Stomach (tissue), 9 donors: Measurements from ENCODE around the gene C16orf96. TPM values are rescaled to one million over a fixed set of nuclear protein-coding genes. Genes with fewer than 3 reads are reported as not detected.
A peak's percentile ranks its signal among the peaks of the same experiment; 100 is the strongest.

Experiments used
- DNase-seq, 2 donors: peaks; one replicate each; pipeline versions ENCODE4 v3.0.0 to v3.0.0-alpha.2; 2013 to 2019
- H3K27ac ChIP-seq, 5 donors: fragments of 200-600 bp in 4 of 5; sonication (generic) in 4 of 5; one replicate each; pipeline ENCODE4 v1.5.1; 2013 to 2019; ENCODE audit warnings: mild to moderate bottlenecking in 1 of 5, moderate library complexity in 1 of 5
- H3K27me3 ChIP-seq, 3 donors: fragments of 200-600 bp; sonication (generic); one replicate each; pipeline ENCODE4 v1.5.1; 2017 to 2019; ENCODE audit warnings: mixed run types in 1 of 3
- H3K36me3 ChIP-seq, 4 donors: fragments of 200-600 bp; sonication (generic); 1 replicate in 3 of 4; 2 replicates in 1 of 4; pipeline ENCODE4 v1.5.1; 2016 to 2019
- H3K4me1 ChIP-seq, 4 donors: fragments of 200-600 bp; sonication (generic); one replicate each; pipeline ENCODE4 v1.5.1; 2016 to 2019
- H3K4me3 ChIP-seq, 4 donors: fragments of 200-600 bp; sonication (generic) in 3 of 4; one replicate each; pipeline ENCODE4 v1.5.1; 2016 to 2019; ENCODE audit warnings: mild to moderate bottlenecking in 1 of 4
- H3K9me3 ChIP-seq, 4 donors: fragments of 200-600 bp; sonication (generic); one replicate each; pipeline ENCODE4 v1.5.1; 2016 to 2019
- CTCF ChIP-seq, 7 experiments: fragments of 450-650 bp in 4 of 7; fragments of 200-600 bp in 3 of 7; sonication (generic) in 3 of 7; IDR thresholded peaks; one replicate each; pipeline ENCODE4 v1.5.1; 2016 to 2019; ENCODE audit warnings: antibody characterized with exemption in 7 of 7, control low read depth in 2 of 7, mild to moderate bottlenecking in 1 of 7
- EP300 ChIP-seq: sonication (generic); formaldehyde crosslinking; IDR thresholded peaks from one replicate; pipeline ENCODE4 v1.6.1; 2017; ENCODE audit warnings: antibody characterized with exemption
- POLR2A ChIP-seq, 4 donors: fragments of 450-650 bp; IDR thresholded peaks; one replicate each; pipeline ENCODE4 v1.6.1; 2016; ENCODE audit warnings: antibody characterized with exemption in 4 of 4, control low read depth in 2 of 4, mild to moderate bottlenecking in 1 of 4, moderate library complexity in 1 of 4
- POLR2AphosphoS5 ChIP-seq, 3 donors: sonication (generic); formaldehyde crosslinking; IDR thresholded peaks; one replicate each; pipeline ENCODE4 v1.6.1; 2016; ENCODE audit warnings: antibody characterized with exemption in 3 of 3
- WGBS, 5 donors: extraction: QIAGEN DNeasy Blood & Tissue Kit in 3 of 5; methylation state at CpG; one replicate each; pipeline versions ENCODE4 v1.1.5 to v1.1.7; 2013 to 2018; 5-methylcytosine and 5-hydroxymethylcytosine counted together
- intact Hi-C: fragments of 100-400 bp; cut with DNase I; formaldehyde crosslinking; loops from one replicate; pipeline ENCODE4 v1.15.1; 2023; ENCODE audit warnings: low total_unique reads
- polyA plus RNA-seq, 3 donors: library from polyadenylated mRNA; stranded (reverse); fragments of 200-250 nt; gene quantifications; one replicate each; pipeline ENCODE4 v1.2.3, GENCODE V29; 2013
- total RNA-seq, 5 donors: library from RNA; depleted of rRNA; stranded (reverse); fragments of >200 nt; gene quantifications; one replicate each; pipeline versions ENCODE4 v1.1.0 to v1.2.3, GENCODE V29; 2014 to 2016
- donor health status: healthy with polysubstance abuse.
- donor health status: Bipolar disorder and iron deficiency.
- donor health status: healthy.

Gene C16orf96
- total and polyA plus RNA-seq, 8 donors: 0.37 to 0.43 TPM; not detected in 6

DNA sequence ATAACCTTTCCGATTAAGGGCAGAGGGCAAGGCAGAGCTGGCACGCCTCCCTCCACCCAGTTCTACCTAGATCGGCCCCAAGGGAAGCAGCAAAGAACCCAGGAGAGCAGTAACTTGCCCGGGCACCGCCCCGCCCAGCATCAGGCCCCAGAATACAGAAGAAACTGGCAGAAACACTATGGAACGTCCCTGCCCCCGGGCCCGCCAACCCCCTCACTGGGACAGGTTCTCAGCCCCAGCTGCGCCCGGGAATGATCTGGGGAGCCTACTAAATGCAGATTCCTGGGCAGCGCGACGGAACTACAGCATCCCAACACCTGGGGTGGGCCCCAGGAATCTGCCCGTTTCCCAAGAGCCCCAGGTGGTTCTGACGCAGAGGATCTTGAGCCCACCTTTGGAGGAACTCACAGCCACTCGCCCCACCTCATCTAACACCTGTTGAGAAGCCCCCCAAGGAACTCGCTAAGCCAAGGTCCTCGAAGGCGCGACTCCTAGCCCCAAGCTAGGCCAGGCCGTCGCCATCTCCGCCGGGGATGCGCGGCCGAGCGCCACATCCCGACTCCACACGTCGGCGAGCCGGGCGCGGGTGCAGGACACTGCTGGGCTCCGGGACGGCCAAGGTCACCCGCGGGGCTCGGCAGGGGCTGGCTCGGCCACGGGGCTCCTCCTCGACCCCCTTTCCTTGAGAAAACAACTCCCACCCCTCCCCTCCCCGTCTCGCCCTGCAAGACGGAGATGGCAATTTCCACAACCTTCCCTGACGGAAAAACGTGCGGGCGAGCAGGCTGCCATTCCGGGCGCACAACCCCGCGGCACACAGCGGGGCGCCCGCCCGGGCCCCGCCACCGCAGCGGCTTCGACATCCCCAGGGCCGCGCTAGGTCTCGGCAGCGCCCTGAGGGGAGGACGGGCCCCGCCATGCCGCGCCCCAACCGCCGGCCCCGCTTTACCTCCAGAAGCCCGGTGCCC is 18.5 kb upstream of the C16orf96 start:
- Histone ChIP-seq H3K27me3 (no peaks in the 10 kb centered on the region), H3K9me3 (peaks cover 0 to 18% (median 7%) of the 10 kb centered on the region in 4 donors), H3K4me3 (peak overlapping the region; percentile 77 to 88 (median 84)), H3K27ac (peak overlapping the region; percentile 37 to 94 (median 89)), H3K4me1 (peaks cover 11 to 27% (median 18%) of the 10 kb centered on the region in 4 donors), H3K36me3 (peaks cover 0 to 7% (median 3%) of the 10 kb centered on the region in 4 donors)
- TF ChIP-seq CTCF (IDR thresholded peaks at IDR 0.05) (no peak), EP300 (no peak), POLR2AphosphoS5 (IDR thresholded peaks at IDR 0.05) (no peak), POLR2A (IDR thresholded peaks at IDR 0.05) (no peak)
- peak; percentile 33 to 58 for DNase-seq
- WGBS, 5 donors: 13 to 18% (median 14%) methylated on average over 29 to 75 of the region's 75 CpGs
- intact Hi-C loops: no loop called here

GRCh38 chr16:4538350-4539235 is 17.5 kb upstream of the C16orf96 start, which contains the start of gene CDIP1:
Gene CDIP1, minus strand, starts transcription at chr16:4538773. Its CDS starts 24,643 bp downstream, at chr16:4514130.
- Histone ChIP-seq H3K4me1 (peaks cover 11 to 27% (median 18%) of the 10 kb centered on the region in 4 donors), H3K27ac (peak within 1 kb of the TSS; percentile 77 to 94 (median 89)), H3K9me3 (peaks cover 0 to 18% (median 7%) of the 10 kb centered on the region in 4 donors), H3K27me3 (no peaks in the 10 kb centered on the region), H3K4me3 (peak within 1 kb of the TSS; percentile 77 to 88 (median 84)), H3K36me3 (no peaks in the 10 kb centered on the region)
- intact Hi-C loops: no loop called here
- 4 to 31% (median 4%) methylated on average over 9 to 67 of the region's 67 CpGs for WGBS, 5 donors
- TF ChIP-seq CTCF (IDR thresholded peaks at IDR 0.05): peak in 2 of 7 experiments; percentile 5 to 25
- TF ChIP-seq EP300: peak; percentile 34
- TF ChIP-seq POLR2AphosphoS5 (IDR thresholded peaks at IDR 0.05): peak; percentile 83 to 98 (median 96)
- TF ChIP-seq POLR2A (IDR thresholded peaks at IDR 0.05): peak in 2 of 4 donors; percentile 85 to 87
- DNase-seq: peak; percentile 98 to 99

GRCh38 chr16:4539716-4540284 is 16.3 kb upstream of the C16orf96 start:
- no peak overlapping the region for H3K4me3 ChIP-seq
- H3K4me1 ChIP-seq: peaks cover 11 to 27% (median 18%) of the 10 kb centered on the region in 4 donors
- peaks cover 0 to 18% (median 7%) of the 10 kb centered on the region in 4 donors for H3K9me3 ChIP-seq
- no peaks in the 10 kb centered on the region for H3K36me3 ChIP-seq
- H3K27me3 ChIP-seq: no peaks in the 10 kb centered on the region
- no peak for DNase-seq
- intact Hi-C loops: loop anchor here (5.0 kb wide), 1 partner anchor 32 kb away; no protein-coding TSS in a partner anchor
- H3K27ac ChIP-seq: no peak overlapping the region
- 89 to 100% (median 95%) methylated on average over 2 of the region's 2 CpGs for WGBS, 5 donors
- TF ChIP-seq EP300 (no peak), POLR2AphosphoS5 (IDR thresholded peaks at IDR 0.05) (no peak), POLR2A (IDR thresholded peaks at IDR 0.05) (no peak), CTCF (IDR thresholded peaks at IDR 0.05) (no peak)
